Fibroblast of lung (primary cell): ENCODE data around the gene OAT. TPM values are rescaled to one million over a fixed set of nuclear protein-coding genes. Genes with fewer than 3 reads are reported as not detected.

Experiments used
- DNase-seq, 2 donors: peaks; one replicate each; pipeline versions ENCODE4 v3.0.0 to v3.0.0-alpha.2; 2010; ENCODE audit warnings: low read depth in 2 of 2
- H2AFZ ChIP-seq: 2 replicates; pipeline ENCODE4 v1.5.1; 2012; ENCODE audit warnings: low read length, control low read depth, inconsistent platforms
- H3K27ac ChIP-seq: 2 replicates; pipeline ENCODE4 v1.5.1; 2011; ENCODE audit warnings: low read length, control low read depth; ENCODE audit not compliant: insufficient read depth
- H3K27me3 ChIP-seq: 2 replicates; pipeline ENCODE4 v1.5.1; 2011; ENCODE audit warnings: mild to moderate bottlenecking, low read length; ENCODE audit not compliant: control insufficient read depth, insufficient read depth
- H3K36me3 ChIP-seq: 2 replicates; pipeline ENCODE4 v1.5.1; 2011; ENCODE audit warnings: low read length; ENCODE audit not compliant: control insufficient read depth, insufficient read depth
- H3K4me1 ChIP-seq: 2 replicates; pipeline ENCODE4 v1.5.1; 2011; ENCODE audit warnings: low read length; ENCODE audit not compliant: control insufficient read depth, insufficient read depth; ENCODE audit errors: extremely low read depth
- H3K4me2 ChIP-seq: 2 replicates; pipeline ENCODE4 v1.5.1; 2011; ENCODE audit warnings: low read length, control low read depth; ENCODE audit not compliant: insufficient read depth; ENCODE audit errors: extremely low read depth
- H3K4me3 ChIP-seq, 4 experiments: fragments of 200-600 bp in 1 of 4; sonication (generic) in 1 of 4; replicated peaks in 1 of 4; 2 replicates each; pipeline ENCODE4 v1.5.1; 2011 to 2016; ENCODE audit warnings: low read length in 4 of 4, low read depth in 3 of 4, mild to moderate bottlenecking in 3 of 4, control low read depth in 2 of 4, inconsistent platforms in 1 of 4, mixed read lengths in 1 of 4; ENCODE audit not compliant: insufficient read depth in 1 of 4; ENCODE audit errors: control extremely low read depth in 1 of 4
- H3K79me2 ChIP-seq: 2 replicates; pipeline ENCODE4 v1.5.1; 2012; ENCODE audit warnings: mild to moderate bottlenecking, low read length, inconsistent platforms; ENCODE audit not compliant: control insufficient read depth, insufficient read depth
- H3K9ac ChIP-seq: 2 replicates; pipeline ENCODE4 v1.5.1; 2011; ENCODE audit warnings: mild to moderate bottlenecking, low read length, control low read depth; ENCODE audit not compliant: insufficient read depth
- H3K9me3 ChIP-seq: 2 replicates; pipeline ENCODE4 v1.5.1; 2012; ENCODE audit warnings: low read depth, low read length; ENCODE audit not compliant: control insufficient read depth, insufficient read depth
- H4K20me1 ChIP-seq: 2 replicates; pipeline ENCODE4 v1.5.1; 2011; ENCODE audit warnings: low read length; ENCODE audit not compliant: control insufficient read depth, insufficient read depth; ENCODE audit errors: extremely low read depth
- EZH2 ChIP-seq: IDR thresholded peaks from 2 replicates; pipeline ENCODE4 v1.5.1; 2012; ENCODE audit warnings: low read length, control low read depth, mild to moderate bottlenecking; ENCODE audit errors: missing control alignments
- polyA plus RNA-seq, 2 donors: library from polyadenylated mRNA; depleted of rRNA in 1 of 2; stranded (reverse) in 1 of 2; unstranded in 1 of 2; fragments of >200 nt; gene quantifications; 2 replicates each; pipeline ENCODE4 v1.2.1, GENCODE V29; 2011 to 2012; ENCODE audit warnings: missing spikeins in 1 of 2
- total RNA-seq: library from RNA; depleted of rRNA; stranded (reverse); fragments of >200 nt; gene quantifications from 2 replicates; pipeline ENCODE4 v1.2.1, GENCODE V29; 2014
- TF ChIP-seq, protein P1 (sequence below), 2 donors: IDR thresholded peaks in 1 of 2; conservative IDR thresholded peaks in 1 of 2; 1 replicate in 1 of 2; 2 replicates in 1 of 2; pipeline ENCODE4 v1.5.1; 2011 to 2012; ENCODE audit warnings: low read length in 2 of 2, control low read depth in 1 of 2, inconsistent platforms in 1 of 2, low read depth in 1 of 2, mild to moderate bottlenecking in 1 of 2

The OAT gene
- total and polyA plus RNA-seq, 2 donors (not counting 1 experiment from before 2014, with no cell fraction given): 147 to 227 TPM

DNA sequence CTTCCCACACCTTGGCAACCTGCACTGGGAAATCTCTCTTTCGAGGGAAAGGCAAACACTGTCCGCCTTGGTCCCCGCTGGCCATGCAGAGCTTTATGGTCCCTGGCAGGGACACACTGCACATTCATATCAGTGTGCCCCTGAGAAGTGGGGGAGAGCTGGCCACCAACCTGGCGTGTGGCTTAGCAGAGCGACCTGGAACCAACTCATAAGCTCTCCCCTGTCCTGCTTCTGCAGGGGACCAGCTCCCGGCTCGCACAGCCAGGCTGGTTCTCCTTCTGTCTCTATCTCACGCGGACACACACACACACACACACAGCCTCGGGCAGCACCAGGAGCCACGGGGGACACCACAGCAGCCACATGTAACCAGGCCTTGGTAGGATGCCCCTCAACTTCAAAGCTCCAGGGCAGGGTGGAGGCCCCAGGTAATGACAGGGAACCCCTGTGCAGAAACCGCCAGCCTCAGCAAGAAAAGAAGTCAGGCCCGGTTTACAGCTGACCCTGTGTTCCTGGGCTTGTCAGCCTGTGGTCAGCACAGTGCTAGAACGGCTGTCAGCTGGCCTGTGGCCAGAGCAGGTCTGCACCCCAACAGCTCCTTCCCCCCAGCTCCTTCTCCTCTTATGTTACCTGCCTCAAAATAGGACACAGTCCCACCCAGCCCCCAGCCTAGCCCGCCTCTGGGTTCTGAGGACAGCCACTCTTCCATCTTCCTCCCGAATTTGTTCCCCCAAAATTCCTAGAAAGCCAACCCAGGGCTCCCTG lies 69.3 kb downstream of the OAT start:
- TF ChIP-seq EZH2: no peak
- TF ChIP-seq, protein P1, sequence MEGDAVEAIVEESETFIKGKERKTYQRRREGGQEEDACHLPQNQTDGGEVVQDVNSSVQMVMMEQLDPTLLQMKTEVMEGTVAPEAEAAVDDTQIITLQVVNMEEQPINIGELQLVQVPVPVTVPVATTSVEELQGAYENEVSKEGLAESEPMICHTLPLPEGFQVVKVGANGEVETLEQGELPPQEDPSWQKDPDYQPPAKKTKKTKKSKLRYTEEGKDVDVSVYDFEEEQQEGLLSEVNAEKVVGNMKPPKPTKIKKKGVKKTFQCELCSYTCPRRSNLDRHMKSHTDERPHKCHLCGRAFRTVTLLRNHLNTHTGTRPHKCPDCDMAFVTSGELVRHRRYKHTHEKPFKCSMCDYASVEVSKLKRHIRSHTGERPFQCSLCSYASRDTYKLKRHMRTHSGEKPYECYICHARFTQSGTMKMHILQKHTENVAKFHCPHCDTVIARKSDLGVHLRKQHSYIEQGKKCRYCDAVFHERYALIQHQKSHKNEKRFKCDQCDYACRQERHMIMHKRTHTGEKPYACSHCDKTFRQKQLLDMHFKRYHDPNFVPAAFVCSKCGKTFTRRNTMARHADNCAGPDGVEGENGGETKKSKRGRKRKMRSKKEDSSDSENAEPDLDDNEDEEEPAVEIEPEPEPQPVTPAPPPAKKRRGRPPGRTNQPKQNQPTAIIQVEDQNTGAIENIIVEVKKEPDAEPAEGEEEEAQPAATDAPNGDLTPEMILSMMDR (conservative IDR thresholded peaks at IDR 0.05 in 1 of 2, IDR thresholded peaks at IDR 0.05 in 1 of 2; ENCODE audit: low read depth in 1 of 2, low read length in 2 of 2): no peak
- no peaks in the 10 kb centered on the region for H3K4me1 ChIP-seq
- no peak overlapping the region for H3K9ac ChIP-seq
- no peaks in the 10 kb centered on the region for H3K36me3 ChIP-seq
- H3K27ac ChIP-seq: no peak overlapping the region
- H3K4me2 ChIP-seq: no peak overlapping the region
- no peaks in the 10 kb centered on the region for H3K79me2 ChIP-seq
- no peak overlapping the region for H3K4me3 ChIP-seq
- H3K9me3 ChIP-seq: no peaks in the 10 kb centered on the region
- no peak for DNase-seq
- no peaks in the 10 kb centered on the region for H3K27me3 ChIP-seq
- H2AFZ ChIP-seq: no peak overlapping the region
- no peaks in the 10 kb centered on the region for H4K20me1 ChIP-seq

DNA sequence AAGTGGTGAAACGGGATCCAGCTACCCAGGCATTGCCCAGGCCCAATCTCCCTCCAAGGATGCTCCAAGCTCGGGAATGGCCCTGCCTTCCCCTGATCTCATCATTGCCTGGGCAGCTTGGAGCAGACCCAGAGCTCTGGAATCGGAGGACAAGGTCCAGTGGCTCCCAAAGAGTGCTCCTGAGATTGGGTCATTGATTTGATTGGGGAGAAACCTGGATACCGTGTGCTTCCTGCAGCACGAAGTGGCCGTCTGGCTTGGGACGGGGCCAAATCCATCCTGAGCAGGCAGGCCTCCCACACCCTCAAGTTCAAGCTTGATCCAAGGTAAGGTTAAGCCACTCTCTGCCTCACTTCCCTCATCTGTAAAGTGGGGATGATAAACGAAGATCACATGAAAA lies 69.9 kb downstream of the OAT start:
- no peak for DNase-seq
- Histone ChIP-seq H3K9ac (no peak overlapping the region), H3K4me2 (no peak overlapping the region), H3K36me3 (no peaks in the 10 kb centered on the region), H3K9me3 (no peaks in the 10 kb centered on the region), H3K79me2 (no peaks in the 10 kb centered on the region), H3K4me3 (no peak overlapping the region), H4K20me1 (no peaks in the 10 kb centered on the region), H3K27me3 (no peaks in the 10 kb centered on the region), H3K4me1 (no peaks in the 10 kb centered on the region), H2AFZ (no peak overlapping the region), H3K27ac (no peak overlapping the region)
- no peak for TF ChIP-seq EZH2
- TF ChIP-seq, protein P1 (conservative IDR thresholded peaks at IDR 0.05 in 1 of 2, IDR thresholded peaks at IDR 0.05 in 1 of 2; ENCODE audit: low read depth in 1 of 2, low read length in 2 of 2): no peak

DNA sequence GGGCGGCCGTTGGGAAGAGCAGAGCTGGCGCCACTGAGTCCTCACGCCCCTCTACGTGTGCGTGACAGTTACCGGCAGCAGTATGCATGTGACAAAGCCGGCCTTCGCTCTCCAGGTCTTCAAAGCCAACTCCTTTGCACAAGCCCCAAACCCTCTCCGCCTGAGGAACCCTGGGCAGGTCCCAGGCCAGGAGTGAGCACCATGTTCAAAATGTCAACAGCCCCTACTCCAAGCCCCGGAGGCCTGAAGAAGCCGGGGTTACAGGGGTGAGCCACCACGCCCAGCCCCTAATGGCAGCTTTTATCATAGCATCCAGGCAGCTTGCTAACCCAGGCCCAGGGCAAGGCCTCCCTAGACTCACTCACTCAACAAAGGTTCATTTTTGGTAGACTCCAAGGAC lies 70.8 kb downstream of the OAT start:
- no peaks in the 10 kb centered on the region for H3K27me3 ChIP-seq
- H4K20me1 ChIP-seq: no peaks in the 10 kb centered on the region
- H3K27ac ChIP-seq: no peak overlapping the region
- no peak overlapping the region for H2AFZ ChIP-seq
- no peak overlapping the region for H3K9ac ChIP-seq
- no peak for DNase-seq
- H3K36me3 ChIP-seq: no peaks in the 10 kb centered on the region
- TF ChIP-seq EZH2: no peak
- TF ChIP-seq, protein P1 (conservative IDR thresholded peaks at IDR 0.05 in 1 of 2, IDR thresholded peaks at IDR 0.05 in 1 of 2; ENCODE audit: low read depth in 1 of 2, low read length in 2 of 2): no peak
- H3K9me3 ChIP-seq: no peaks in the 10 kb centered on the region
- H3K4me2 ChIP-seq: no peak overlapping the region
- no peaks in the 10 kb centered on the region for H3K79me2 ChIP-seq
- no peak overlapping the region for H3K4me3 ChIP-seq
- H3K4me1 ChIP-seq: no peaks in the 10 kb centered on the region

Other genes starting within 250 kb of the OAT start
- not detected in 2 replicates for gene NKX1-2, start 31.1 kb upstream of the OAT start, total RNA-seq
- not detected in 2 replicates for gene NKX1-2, start 31.1 kb upstream of the OAT start, polyA plus RNA-seq
- gene LHPP, start 42.9 kb upstream of the OAT start, total RNA-seq: 8.7 and 10.2 TPM in 2 replicates
- gene LHPP, start 42.9 kb upstream of the OAT start, polyA plus RNA-seq: 10.3 and 15.6 TPM in 2 replicates